HEK293T (cell line): ENCODE measurements around the gene PKP2.
"Not testable (repeated sequence)": the region's sequence is repeated elsewhere in the genome, so short reads cannot be mapped to it uniquely, and the experiment has no call there.

Experiments
- CTCF ChIA-PET: fragments of 350-600 bp; formaldehyde crosslinking; extraction: SDS; loops from one replicate; lab custom pipeline; 2021; ENCODE audit warnings: antibody characterized with exemption, inconsistent platforms; lab: Yijun Ruan, JAX
- POLR2A ChIA-PET: fragments of 350-600 bp; formaldehyde crosslinking; extraction: SDS; loops from one replicate; lab custom pipeline; 2020; ENCODE audit warnings: antibody characterized with exemption, inconsistent platforms; lab: Yijun Ruan, JAX
- DNase-seq: peaks from one replicate; pipeline ENCODE4 v3.0.0; 2012; ENCODE audit warnings: mixed read lengths; ENCODE audit errors: extremely low spot score
- ARNT ChIP-seq: fragments of 450-650 bp; IDR thresholded peaks from 2 replicates; pipeline ENCODE4 v1.6.1; 2017; ENCODE audit warnings: mild to moderate bottlenecking
- BHLHE40 ChIP-seq: fragments of 450-650 bp; IDR thresholded peaks from 2 replicates; pipeline ENCODE4 v1.6.1; 2016; ENCODE audit warnings: mild to moderate bottlenecking, moderate library complexity, borderline replicate concordance
- CTBP1 ChIP-seq: fragments of 450-650 bp; IDR thresholded peaks from 2 replicates; pipeline ENCODE4 v1.6.1; 2016; ENCODE audit warnings: borderline replicate concordance
- ELF4 ChIP-seq: fragments of 450-650 bp; IDR thresholded peaks from 2 replicates; pipeline ENCODE4 v1.6.1; 2017; ENCODE audit warnings: antibody characterized with exemption
- FOXA1 ChIP-seq: fragments of 450-650 bp; IDR thresholded peaks from 2 replicates; pipeline ENCODE4 v1.6.1; 2016; ENCODE audit warnings: mild to moderate bottlenecking
- FOXK2 ChIP-seq: fragments of 450-650 bp; IDR thresholded peaks from 2 replicates; pipeline ENCODE4 v1.6.1; 2016; ENCODE audit warnings: mild to moderate bottlenecking
- FOXM1 ChIP-seq: fragments of 450-650 bp; IDR thresholded peaks from 2 replicates; pipeline ENCODE4 v1.6.1; 2017; ENCODE audit warnings: mild to moderate bottlenecking, borderline replicate concordance
- HDGF ChIP-seq: fragments of 450-650 bp; IDR thresholded peaks from 2 replicates; pipeline ENCODE4 v1.6.1; 2017; ENCODE audit warnings: antibody characterized with exemption, borderline replicate concordance
- L3MBTL2 ChIP-seq: fragments of 450-650 bp; conservative IDR thresholded peaks from 2 replicates; pipeline ENCODE4 v1.6.1; 2016; ENCODE audit warnings: mild to moderate bottlenecking
- LEF1 ChIP-seq: fragments of 450-650 bp; IDR thresholded peaks from 2 replicates; pipeline ENCODE4 v1.6.1; 2017; ENCODE audit warnings: mild to moderate bottlenecking, borderline replicate concordance
- NFRKB ChIP-seq: fragments of 450-650 bp; IDR thresholded peaks from 2 replicates; pipeline ENCODE4 v1.6.1; 2016; ENCODE audit warnings: mild to moderate bottlenecking, moderate library complexity
- SP1 ChIP-seq: fragments of 450-650 bp; IDR thresholded peaks from 2 replicates; pipeline ENCODE4 v1.6.1; 2017
- SUZ12 ChIP-seq: fragments of 450-650 bp; IDR thresholded peaks from 2 replicates; pipeline ENCODE4 v1.6.1; 2016; ENCODE audit warnings: mild to moderate bottlenecking
- TARDBP ChIP-seq: fragments of 450-650 bp; IDR thresholded peaks from 2 replicates; pipeline ENCODE4 v1.6.1; 2016
- ZNF384 ChIP-seq: fragments of 450-650 bp; IDR thresholded peaks from 2 replicates; pipeline ENCODE4 v1.6.1; 2016
- TF ChIP-seq, protein P1 (sequence below): fragments of 450-650 bp; IDR thresholded peaks from 2 replicates; pipeline ENCODE4 v1.6.1; 2016

Gene PKP2

DNA sequence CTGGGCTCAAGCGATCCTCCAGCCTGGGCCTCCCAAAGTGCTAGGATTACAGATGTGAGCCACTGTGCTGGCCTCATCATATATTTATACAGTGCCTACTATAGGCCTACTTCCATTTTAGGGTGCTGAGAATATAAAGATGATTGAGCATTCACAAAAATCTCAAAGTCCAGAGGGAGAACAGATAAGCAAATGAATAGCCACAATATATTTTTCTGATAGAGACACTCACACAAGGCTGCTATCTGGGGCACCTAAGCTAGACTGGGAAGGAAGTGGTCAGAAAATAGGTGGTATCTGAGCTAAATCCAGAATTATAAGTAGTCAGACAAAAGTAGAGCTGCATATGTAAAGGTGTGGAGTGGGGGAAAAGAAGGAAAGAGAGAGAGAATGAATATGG is 21.6 kb downstream of the PKP2 start:
- ChIA-PET CTCF (no interaction called here), POLR2A (no interaction called here)

DNA sequence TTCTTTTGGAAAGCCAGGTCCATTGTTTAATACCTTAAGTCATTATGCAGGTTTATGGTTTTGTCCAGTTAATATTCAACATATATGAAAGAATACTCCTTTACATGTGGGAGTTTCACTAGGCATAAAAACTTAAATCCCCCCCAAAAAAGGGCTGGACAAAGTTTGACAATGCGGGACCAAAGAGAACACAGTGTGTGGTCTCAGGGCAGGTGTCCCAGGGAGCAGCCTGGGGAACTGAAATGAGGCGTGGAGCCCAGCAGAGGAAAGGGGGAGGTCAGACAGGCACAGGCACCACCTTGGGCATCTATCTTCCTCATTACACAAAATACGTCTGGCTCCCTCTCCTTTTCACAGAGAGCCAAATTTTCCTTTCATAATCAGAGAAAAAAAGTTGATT is 22.5 kb downstream of the PKP2 start:
- ChIA-PET CTCF (no interaction called here), POLR2A (no interaction called here)
- DNase-seq: no peak
- TF ChIP-seq SP1 (no peak), ARNT (no peak), LEF1 (no peak), TARDBP (no peak), FOXM1 (no peak), HDGF (no peak), NFRKB (no peak), L3MBTL2 (no peak), FOXK2 (no peak), ELF4 (no peak), FOXA1 (no peak), ZNF384 (no peak), CTBP1 (no peak)
- TF ChIP-seq, protein P1, sequence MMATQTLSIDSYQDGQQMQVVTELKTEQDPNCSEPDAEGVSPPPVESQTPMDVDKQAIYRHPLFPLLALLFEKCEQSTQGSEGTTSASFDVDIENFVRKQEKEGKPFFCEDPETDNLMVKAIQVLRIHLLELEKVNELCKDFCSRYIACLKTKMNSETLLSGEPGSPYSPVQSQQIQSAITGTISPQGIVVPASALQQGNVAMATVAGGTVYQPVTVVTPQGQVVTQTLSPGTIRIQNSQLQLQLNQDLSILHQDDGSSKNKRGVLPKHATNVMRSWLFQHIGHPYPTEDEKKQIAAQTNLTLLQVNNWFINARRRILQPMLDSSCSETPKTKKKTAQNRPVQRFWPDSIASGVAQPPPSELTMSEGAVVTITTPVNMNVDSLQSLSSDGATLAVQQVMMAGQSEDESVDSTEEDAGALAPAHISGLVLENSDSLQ: no peak

More for the DNA sequence above, 21.6 kb downstream of the PKP2 start:
- TF ChIP-seq ZNF384 (no peak), ELF4 (no peak), LEF1 (no peak), ARNT (no peak), HDGF (no peak), FOXA1 (no peak), FOXM1 (no peak), NFRKB (no peak), TARDBP (no peak), CTBP1 (no peak)
- no peak for DNase-seq

DNA sequence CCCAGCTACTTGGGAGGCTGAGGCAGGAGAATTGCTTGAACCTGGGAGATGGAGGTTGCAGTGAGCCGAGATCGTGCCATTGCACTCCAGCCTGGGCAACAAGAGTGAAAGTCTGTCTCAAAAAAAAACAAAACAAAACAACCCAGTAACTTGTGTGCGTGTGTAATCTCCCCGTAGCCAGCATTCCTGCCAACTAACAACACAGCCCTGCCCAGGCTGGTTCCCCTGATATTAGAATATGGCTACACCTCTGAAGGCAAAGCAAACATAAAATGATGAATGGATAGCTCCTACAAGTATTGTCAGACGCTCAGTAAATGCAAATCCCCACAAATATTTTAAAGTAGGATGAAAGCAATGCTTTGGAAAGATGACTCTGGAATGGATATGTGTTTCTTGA is 24.2 kb downstream of the PKP2 start:
- CTCF ChIA-PET, POLR2A ChIA-PET, DNase-seq: not testable (repeated sequence)

DNA sequence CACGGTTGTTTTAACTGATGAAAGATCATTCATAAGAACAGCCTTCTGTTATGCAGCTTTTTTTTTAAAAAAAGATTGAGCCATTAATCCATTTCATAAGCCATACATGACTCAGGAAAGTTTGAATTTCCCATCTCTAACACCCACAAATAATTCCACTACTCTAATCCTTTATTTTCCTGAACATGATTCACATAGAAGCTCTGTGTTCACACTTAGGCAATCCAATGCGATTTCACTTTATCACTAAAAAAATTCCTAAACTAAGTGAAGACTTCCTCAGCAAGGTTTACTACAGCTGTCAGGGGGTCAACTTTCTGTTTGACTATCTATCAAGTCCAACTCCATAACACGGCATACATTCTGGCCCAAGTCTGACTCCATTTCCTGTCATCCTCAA is 25.9 kb downstream of the PKP2 start:
- ChIA-PET CTCF (no interaction called here), POLR2A (no interaction called here)
- TF ChIP-seq, protein P1: no peak
- TF ChIP-seq FOXK2 (no peak), ZNF384 (no peak), CTBP1 (no peak), FOXA1 (no peak)
- DNase-seq: no peak

DNA sequence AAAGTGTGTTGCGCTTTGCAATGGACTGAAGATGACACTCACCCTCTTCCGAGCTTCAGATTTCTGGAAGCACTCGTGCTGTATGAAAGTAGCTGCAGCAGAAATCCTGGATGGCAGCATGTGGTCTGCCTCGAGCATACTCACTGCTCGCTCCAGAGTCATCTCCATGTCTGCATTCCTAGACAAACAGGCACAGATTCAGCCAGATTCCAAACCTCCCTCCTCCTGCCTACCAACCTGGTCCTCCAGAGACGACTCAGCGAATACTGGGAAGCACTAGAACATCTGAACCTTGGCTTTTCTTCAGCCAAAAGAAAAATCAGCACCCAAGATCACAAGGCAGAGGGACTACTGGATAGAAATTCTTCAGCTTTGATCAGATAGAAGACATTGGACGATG is 27.7 kb downstream of the PKP2 start:
- ChIA-PET CTCF (no interaction called here), POLR2A (no interaction called here)
- TF ChIP-seq, protein P1: no peak
- TF ChIP-seq BHLHE40 (no peak), SP1 (no peak), NFRKB (no peak), LEF1 (no peak), CTBP1 (no peak), FOXM1 (no peak), TARDBP (no peak), L3MBTL2 (no peak), FOXK2 (no peak), ELF4 (no peak), SUZ12 (no peak), FOXA1 (no peak), HDGF (no peak), ARNT (no peak), ZNF384 (no peak)
- no peak for DNase-seq

DNA sequence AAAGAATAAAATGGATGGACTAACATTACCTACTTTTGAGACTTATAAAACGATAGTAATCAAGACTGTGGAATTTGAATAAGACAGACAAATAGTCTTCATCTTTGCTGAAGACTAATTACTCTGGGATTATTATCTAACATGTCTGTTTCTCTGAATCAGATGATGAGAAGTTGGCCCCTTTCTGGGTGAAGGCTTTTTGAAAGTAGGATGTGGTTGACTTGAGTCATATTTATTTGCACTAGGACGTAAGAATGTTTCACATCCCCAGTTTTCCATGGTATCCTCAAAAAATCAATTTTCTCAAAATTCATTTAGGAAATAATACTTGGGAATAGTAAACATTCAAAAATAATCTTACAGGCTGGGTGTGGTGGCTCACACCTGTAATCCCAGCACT is 31.8 kb downstream of the PKP2 start:
- no peak for TF ChIP-seq NFRKB
- TF ChIP-seq ZNF384: no peak
- no peak for TF ChIP-seq TARDBP
- no peak for TF ChIP-seq SP1
- TF ChIP-seq FOXA1: no peak
- TF ChIP-seq L3MBTL2: no peak
- TF ChIP-seq CTBP1: no peak
- TF ChIP-seq ELF4: no peak
- no peak for TF ChIP-seq FOXK2
- TF ChIP-seq, protein P1: no peak
- no peak for TF ChIP-seq SUZ12
- TF ChIP-seq BHLHE40: no peak
- TF ChIP-seq HDGF: no peak
- TF ChIP-seq ARNT: no peak
- TF ChIP-seq LEF1: no peak
- TF ChIP-seq FOXM1: no peak
- POLR2A ChIA-PET: no interaction called here
- CTCF ChIA-PET: no interaction called here
- no peak for DNase-seq
